HepG2 (cell line): ENCODE data around the gene CCDC70. TPM values are rescaled to one million over a fixed set of nuclear protein-coding genes. Genes with fewer than 3 reads are reported as not detected.

ENCODE experiments used
- ATAC-seq: fragments of 200-7000 bp; cut with Tn5 transposase; 3 replicates; pipeline ENCODE4 v1.9.1; 2020; ENCODE audit warnings: mild to moderate bottlenecking, moderate library complexity
- Bru-seq: library from RNA; stranded (reverse); fragments of 400-500 nt; gene quantifications from one replicate; lab custom pipeline; 2021; lab: Mats Ljungman, UMichigan
- BruChase-seq, 2 experiments: library from RNA; stranded (reverse); fragments of 400-500 nt; gene quantifications; one replicate each; lab custom pipeline; 2021; lab: Mats Ljungman, UMichigan
- BruUV-seq: library from RNA; stranded (reverse); fragments of 400-500 nt; replicated peaks from 2 replicates; lab custom pipeline; 2021; lab: Mats Ljungman, UMichigan
- CTCF ChIA-PET: fragments of 300-600 bp; formaldehyde crosslinking; extraction: SDS; loops from one replicate; lab custom pipeline; 2021; ENCODE audit warnings: low total read pairs, inconsistent platforms, low intra/inter-chr PET ratio; lab: Yijun Ruan, JAX
- POLR2A ChIA-PET: fragments of 350-600 bp; sonication (Branson Sonifier 250); formaldehyde crosslinking; loops from one replicate; lab custom pipeline; 2020; ENCODE audit warnings: antibody characterized with exemption, inconsistent platforms; lab: Yijun Ruan, JAX
- DNase-seq: peaks from one replicate; pipeline ENCODE4 v3.0.0-alpha.2; 2015; ENCODE audit warnings: low spot score
- FAIRE-seq: peaks from 3 replicates; lab custom pipeline; 2011; peaks lifted over from hg19 to GRCh38; lab: Jason Lieb, UNC
- H2AFZ ChIP-seq: one replicate; pipeline ENCODE4 v1.6.1; 2011; ENCODE audit warnings: low read length, inconsistent platforms
- H3K27ac ChIP-seq: fragments of 300-600 bp; 3 replicates; pipeline ENCODE4 v1.8.0; 2011; ENCODE audit warnings: mixed run types, mild to moderate bottlenecking, mixed read lengths, low read length, inconsistent platforms; ENCODE audit not compliant: insufficient read depth; ENCODE audit errors: extremely low read length
- H3K27me3 ChIP-seq, 2 experiments: fragments of 200-600 bp in 1 of 2; 2 replicates in 1 of 2; 3 replicates in 1 of 2; pipeline versions ENCODE4 v1.6.0 to v1.8.0; 2011; ENCODE audit warnings: low read length in 2 of 2, mild to moderate bottlenecking in 2 of 2, moderate library complexity in 2 of 2, inconsistent platforms in 1 of 2; ENCODE audit not compliant: insufficient read depth in 2 of 2, control insufficient read depth in 1 of 2
- H3K36me3 ChIP-seq, 2 experiments: fragments of 200-600 bp in 1 of 2; replicated peaks in 1 of 2; 2 replicates in 1 of 2; 3 replicates in 1 of 2; pipeline versions ENCODE4 v1.5.1 to v1.8.0; 2011; ENCODE audit warnings: low read length in 2 of 2, inconsistent platforms in 1 of 2; ENCODE audit not compliant: insufficient read depth in 2 of 2, control insufficient read depth in 1 of 2
- H3K4me1 ChIP-seq: 2 replicates; pipeline ENCODE4 v1.5.1; 2012; ENCODE audit warnings: low read length, inconsistent platforms; ENCODE audit not compliant: insufficient read depth
- H3K4me2 ChIP-seq: 2 replicates; pipeline ENCODE4 v1.6.0; 2011; ENCODE audit warnings: low read depth, low read length, inconsistent platforms
- H3K4me3 ChIP-seq, 3 experiments: fragments of 200-600 bp in 1 of 3; sonication (generic), shearing (Covaris generic) in 1 of 3; replicated peaks in 1 of 3; 2 replicates each; pipeline ENCODE4 v1.5.1; 2011 to 2016; ENCODE audit warnings: low read length in 3 of 3, inconsistent platforms in 2 of 3, low read depth in 2 of 3, mild to moderate bottlenecking in 2 of 3, control low read depth in 1 of 3, mixed read lengths in 1 of 3; ENCODE audit not compliant: insufficient read depth in 1 of 3
- H3K79me2 ChIP-seq: one replicate; pipeline ENCODE4 v1.6.1; 2011; ENCODE audit warnings: low read length, inconsistent platforms; ENCODE audit not compliant: insufficient read depth
- H3K9ac ChIP-seq: 2 replicates; pipeline ENCODE4 v1.6.0; 2011; ENCODE audit warnings: mild to moderate bottlenecking, low read depth, low read length, inconsistent platforms; ENCODE audit not compliant: insufficient read depth
- H3K9me3 ChIP-seq: 2 replicates; pipeline ENCODE4 v1.5.1; 2012; ENCODE audit warnings: mild to moderate bottlenecking, low read length
- H4K20me1 ChIP-seq: 2 replicates; pipeline ENCODE4 v1.6.0; 2011; ENCODE audit warnings: inconsistent platforms, mild to moderate bottlenecking, low read length, moderate library complexity; ENCODE audit not compliant: insufficient read depth
- ADNP ChIP-seq: sonication (generic); formaldehyde crosslinking; IDR thresholded peaks from 2 replicates; pipeline ENCODE4 v1.4.0; 2020; ENCODE audit warnings: missing genetic modification reagents
- FOXP4 ChIP-seq: sonication (generic); formaldehyde crosslinking; IDR thresholded peaks from 2 replicates; pipeline ENCODE4 v1.4.0; 2020; ENCODE audit warnings: missing genetic modification reagents
- GABPB1 ChIP-seq: IDR thresholded peaks from 2 replicates; pipeline ENCODE4 v1.6.1; 2016; ENCODE audit warnings: mild to moderate bottlenecking, missing genetic modification reagents, moderate library complexity, missing compliant biosample characterization
- GLMP ChIP-seq: sonication (generic); formaldehyde crosslinking; IDR thresholded peaks from 2 replicates; pipeline ENCODE4 v1.9.0; 2021; ENCODE audit warnings: missing genetic modification reagents, mild to moderate bottlenecking, borderline replicate concordance
- PREB ChIP-seq: sonication (generic); formaldehyde crosslinking; IDR thresholded peaks from 2 replicates; pipeline ENCODE4 v1.4.0; 2020; ENCODE audit warnings: missing genetic modification reagents
- TBL1XR1 ChIP-seq: fragments of 150-350 bp; IDR thresholded peaks from 2 replicates; pipeline ENCODE4 v1.6.1; 2014; ENCODE audit warnings: borderline replicate concordance, low read length; ENCODE audit not compliant: partially characterized antibody
- YEATS4 ChIP-seq: sonication (generic); formaldehyde crosslinking; IDR thresholded peaks from 2 replicates; pipeline ENCODE4 v1.4.0; 2020; ENCODE audit warnings: missing genetic modification reagents, borderline replicate concordance
- ZBED4 ChIP-seq: sonication (generic); formaldehyde crosslinking; IDR thresholded peaks from 2 replicates; pipeline ENCODE4 v1.4.0; 2020; ENCODE audit warnings: missing genetic modification reagents, borderline replicate concordance
- ZNF562 ChIP-seq: sonication (generic); formaldehyde crosslinking; IDR thresholded peaks from 2 replicates; pipeline ENCODE4 v1.8.0; 2022; ENCODE audit warnings: missing genetic modification reagents, borderline replicate concordance
- ZNF713 ChIP-seq: sonication (generic); formaldehyde crosslinking; IDR thresholded peaks from 2 replicates; pipeline ENCODE4 v1.4.0; 2020; ENCODE audit warnings: mild to moderate bottlenecking, missing genetic modification reagents
- ZNF749 ChIP-seq: sonication (generic); formaldehyde crosslinking; IDR thresholded peaks from 2 replicates; pipeline ENCODE4 v1.8.0; 2022; ENCODE audit warnings: mild to moderate bottlenecking, missing genetic modification reagents, moderate library complexity, borderline replicate concordance
- WGBS: methylation state at CpG from one replicate; pipeline ENCODE4 v1.1.6; 2017; ENCODE audit warnings: low lambda C conversion rate; 5-methylcytosine and 5-hydroxymethylcytosine counted together
- in situ Hi-C: cut with HindIII; loops from 2 replicates; pipeline ENCODE4 v1.10.0; 2017; ENCODE audit warnings: low pct_unique_long_range_greater_than_20kb; ENCODE audit not compliant: extremely low pct_ligation_motif_present
- intact Hi-C: fragments of 100-400 bp; cut with micrococcal nuclease; formaldehyde crosslinking; loops from one replicate; pipeline ENCODE4 v1.10.0; 2022; ENCODE audit not compliant: unreplicated experiment
- long read RNA-seq, 2 experiments: library from RNA in 1 of 2; library from polyadenylated mRNA in 1 of 2; stranded (forward) in 1 of 2; unstranded in 1 of 2; transcript quantifications; one replicate each; pipeline ENCODE4 v2.0.0, GENCODE V29; 2019 to 2022
- polyA minus RNA-seq, 3 experiments: library from RNA; depleted of rRNA, polyadenylated mRNA; stranded (reverse); fragments of >200 nt; gene quantifications; 2 replicates each; pipeline ENCODE4 v1.2.3, GENCODE V29; 2011; ENCODE audit warnings: low replicate concordance in 1 of 3
- polyA plus RNA-seq, 8 experiments: library from polyadenylated mRNA; depleted of rRNA in 3 of 8; stranded (reverse) in 7 of 8; unstranded in 1 of 8; fragments of >200 nt; fragmentation: Illumina TruSeq in 4 of 8; extraction: Trizol in 4 of 8; gene quantifications; 2 replicates each; pipeline versions ENCODE4 v1.2.1 to v1.2.3, GENCODE V29; 2011 to 2016; ENCODE audit warnings: low read depth in 4 of 8, missing spikeins in 1 of 8, mixed read lengths in 1 of 8; ENCODE audit not compliant: insufficient read depth in 1 of 8
- total RNA-seq, 5 experiments: library from RNA; depleted of rRNA; stranded (reverse); fragments of >200 nt; fragmentation: Illumina TruSeq; extraction: Trizol; gene quantifications; 2 replicates each; pipeline ENCODE4 v1.2.3, GENCODE V29; 2016; ENCODE audit warnings: low read depth in 1 of 5

The CCDC70 gene
- total RNA-seq (2016; rRNA removed; fragmentation: Illumina TruSeq; extraction: Trizol) = 0.13 TPM in 1 of 2 replicates, not detected in the other
- not detected in 2 replicates for total RNA-seq (2016; cell fraction: cytosol; rRNA removed; fragmentation: Illumina TruSeq; extraction: Trizol; ENCODE audit: low read depth)
- not detected in 2 replicates for total RNA-seq (2016; cell fraction: insoluble cytoplasmic fraction; rRNA removed; fragmentation: Illumina TruSeq; extraction: Trizol)
- not detected in 2 replicates for total RNA-seq (2016; cell fraction: membrane; rRNA removed; fragmentation: Illumina TruSeq; extraction: Trizol)
- not detected in 2 replicates for total RNA-seq (2016; cell fraction: nucleus; rRNA removed; fragmentation: Illumina TruSeq; extraction: Trizol)
- not detected in 2 replicates for polyA plus RNA-seq (2011; rRNA removed)
- polyA plus RNA-seq (2011; cell fraction: cytosol; rRNA removed) = 0.05 and 0.07 TPM in 2 replicates
- polyA plus RNA-seq (2011; cell fraction: nucleus; rRNA removed) = not detected in 2 replicates
- polyA plus RNA-seq (2012) = not detected in 2 replicates
- not detected in 2 replicates for polyA plus RNA-seq (2016; cell fraction: cytosol; fragmentation: Illumina TruSeq; extraction: Trizol; ENCODE audit: low read depth)
- not detected in 2 replicates for polyA plus RNA-seq (2016; cell fraction: insoluble cytoplasmic fraction; fragmentation: Illumina TruSeq; extraction: Trizol; ENCODE audit: low read depth)
- not detected in 2 replicates for polyA plus RNA-seq (2016; cell fraction: membrane; fragmentation: Illumina TruSeq; extraction: Trizol; ENCODE audit: low read depth)
- not detected in 2 replicates for polyA plus RNA-seq (2016; cell fraction: nucleus; fragmentation: Illumina TruSeq; extraction: Trizol; ENCODE audit: insufficient read depth, low read depth)
- 0.64 TPM in 1 of 2 replicates, not detected in the other for polyA minus RNA-seq (2011; rRNA and poly(A)+ RNA removed; ENCODE audit: low replicate concordance)
- polyA minus RNA-seq (2011; cell fraction: cytosol; rRNA and poly(A)+ RNA removed) = not detected in 2 replicates
- not detected in 2 replicates for polyA minus RNA-seq (2011; cell fraction: nucleus; rRNA and poly(A)+ RNA removed)
- Bru-seq, nascent RNA = percentile 13 among the genes with signal in this experiment
- not detected for BruChase-seq, experiment 1, labeled RNA remaining after a 6-hour chase
- percentile 9 among the genes with signal in this experiment for BruChase-seq, experiment 2, labeled RNA remaining after a 2-hour chase
- long read RNA-seq, experiment 1 = 0 reads
- long read RNA-seq, experiment 2 = 0 reads

- ChIA-PET CTCF (no interaction called here), POLR2A (no interaction called here)
- H3K27me3 ChIP-seq = no peaks in the 10 kb centered on the region
- no peak within 1 kb of the TSS for H3K9ac ChIP-seq
- ATAC-seq (no peak), FAIRE-seq (no peak), DNase-seq (no peak)
- H3K4me1 ChIP-seq = peaks cover 23% of the 10 kb centered on the region
- 77% methylated on average over 4 of the region's 5 CpGs for WGBS
- H2AFZ ChIP-seq = no peak within 1 kb of the TSS
- no peak within 1 kb of the TSS for H3K27ac ChIP-seq
- no TSS peak for BruUV-seq
- H3K79me2 ChIP-seq = no peaks in the 10 kb centered on the region
- no peaks in the 10 kb centered on the region for H3K36me3 ChIP-seq
- H3K4me3 ChIP-seq = no peak within 1 kb of the TSS
- H3K9me3 ChIP-seq = no peaks in the 10 kb centered on the region
- H4K20me1 ChIP-seq = no peaks in the 10 kb centered on the region
- intact Hi-C loops = no loop called here
- in situ Hi-C loops = no loop called here
- H3K4me2 ChIP-seq = no peak within 1 kb of the TSS
- TF ChIP-seq ZNF562 (CRISPR knock-in tag) = no peak
- TF ChIP-seq PREB (CRISPR knock-in tag) = no peak
- no peak for TF ChIP-seq ADNP (CRISPR knock-in tag)
- no peak for TF ChIP-seq ZNF713 (CRISPR knock-in tag)
- no peak for TF ChIP-seq YEATS4
- no peak for TF ChIP-seq GLMP (CRISPR knock-in tag)
- TF ChIP-seq GABPB1 (CRISPR knock-in tag) = no peak
- no peak for TF ChIP-seq ZNF749 (CRISPR knock-in tag)
- TF ChIP-seq TBL1XR1 = no peak
- TF ChIP-seq ZBED4 (CRISPR knock-in tag) = no peak
- no peak for TF ChIP-seq FOXP4 (CRISPR knock-in tag)
Measured at GRCh38 chr13:51861723-51862300, at the start of gene CCDC70. TSS of gene CCDC70 (plus strand) at chr13:51861969. CDS start at chr13:51865412, 3,443 bp downstream.
